GM19351 (cell line): ENCODE data around the gene DDR1.

Source experiments
- ATAC-seq: cut with Tn5 transposase; IDR thresholded peaks from one replicate; pipeline ENCODE4 v1.9.1; 2021; ENCODE audit warnings: mild to moderate bottlenecking, moderate library complexity; ENCODE audit not compliant: unreplicated experiment

The DDR1 gene

GRCh38 chr6:30883685-30884520 is at the start of gene DDR1:
DDR1 (plus strand) TSS chr6:30884519; CDS start chr6:30888730, 4,211 bp downstream.
- ATAC-seq, result no peak

- no peak for ATAC-seq
Observed at GRCh38 chr6:30834646-30835045, 49.7 kb upstream of the DDR1 start.

GRCh38 chr6:30835576-30835975 is 48.7 kb upstream of the DDR1 start:
- no peak for ATAC-seq

GRCh38 chr6:30836431-30836866 is 47.9 kb upstream of the DDR1 start:
- no peak for ATAC-seq

GRCh38 chr6:30836957-30837356 is 47.4 kb upstream of the DDR1 start:
- no peak for ATAC-seq

- ATAC-seq, result no peak
Observed at GRCh38 chr6:30837432-30837831, 46.9 kb upstream of the DDR1 start.

GRCh38 chr6:30837870-30838269 is 46.4 kb upstream of the DDR1 start:
- no peak for ATAC-seq

- no peak for ATAC-seq
Observed at GRCh38 chr6:30839671-30840070, 44.6 kb upstream of the DDR1 start.

GRCh38 chr6:30840084-30840934 is 44.0 kb upstream of the DDR1 start:
- no peak for ATAC-seq

GRCh38 chr6:30840935-30841643 is 43.2 kb upstream of the DDR1 start:
- no peak for ATAC-seq

- no peak for ATAC-seq
Observed at GRCh38 chr6:30841644-30842504, 42.4 kb upstream of the DDR1 start.

GRCh38 chr6:30842754-30843610 is 41.3 kb upstream of the DDR1 start:
- ATAC-seq, result no peak

GRCh38 chr6:30843611-30843998 is 40.7 kb upstream of the DDR1 start:
- no peak for ATAC-seq

GRCh38 chr6:30844118-30844535 is 40.2 kb upstream of the DDR1 start:
- no peak for ATAC-seq

- ATAC-seq, result no peak
Observed at GRCh38 chr6:30845183-30845582, 39.1 kb upstream of the DDR1 start.

- ATAC-seq, result no peak
Observed at GRCh38 chr6:30847421-30847970, 36.8 kb upstream of the DDR1 start.

GRCh38 chr6:30847971-30848436 is 36.3 kb upstream of the DDR1 start:
- no peak for ATAC-seq

GRCh38 chr6:30849903-30850651 is 34.2 kb upstream of the DDR1 start:
- ATAC-seq, result no peak
